Measurements from ENCODE around the gene KCNN1. TPM values are rescaled to one million over a fixed set of nuclear protein-coding genes. Genes with fewer than 3 reads are reported as not detected.
"Not testable (repeated sequence)": the region's sequence is repeated elsewhere in the genome, so short reads cannot be mapped to it uniquely, and the experiment has no call there.

Gene KCNN1
- total RNA-seq (not detected), polyA plus RNA-seq (under 1 TPM in 2 of 3 donors, not detected in 1; 0.23 to 0.46 TPM)
- long read RNA-seq, donor 1: 0 reads
- long read RNA-seq, donor 2: 0 reads
- long read RNA-seq, donor 3: 0 reads
- long read RNA-seq, donor 4: 0 reads
- long read RNA-seq, donor 5: 0 reads
- long read RNA-seq, donor 6: 0 reads
- long read RNA-seq, donor 7: 0 reads
- long read RNA-seq, donor 8: 0 reads
- long read RNA-seq, donor 9: 0 reads
- long read RNA-seq, donor 10: 0 reads

DNA sequence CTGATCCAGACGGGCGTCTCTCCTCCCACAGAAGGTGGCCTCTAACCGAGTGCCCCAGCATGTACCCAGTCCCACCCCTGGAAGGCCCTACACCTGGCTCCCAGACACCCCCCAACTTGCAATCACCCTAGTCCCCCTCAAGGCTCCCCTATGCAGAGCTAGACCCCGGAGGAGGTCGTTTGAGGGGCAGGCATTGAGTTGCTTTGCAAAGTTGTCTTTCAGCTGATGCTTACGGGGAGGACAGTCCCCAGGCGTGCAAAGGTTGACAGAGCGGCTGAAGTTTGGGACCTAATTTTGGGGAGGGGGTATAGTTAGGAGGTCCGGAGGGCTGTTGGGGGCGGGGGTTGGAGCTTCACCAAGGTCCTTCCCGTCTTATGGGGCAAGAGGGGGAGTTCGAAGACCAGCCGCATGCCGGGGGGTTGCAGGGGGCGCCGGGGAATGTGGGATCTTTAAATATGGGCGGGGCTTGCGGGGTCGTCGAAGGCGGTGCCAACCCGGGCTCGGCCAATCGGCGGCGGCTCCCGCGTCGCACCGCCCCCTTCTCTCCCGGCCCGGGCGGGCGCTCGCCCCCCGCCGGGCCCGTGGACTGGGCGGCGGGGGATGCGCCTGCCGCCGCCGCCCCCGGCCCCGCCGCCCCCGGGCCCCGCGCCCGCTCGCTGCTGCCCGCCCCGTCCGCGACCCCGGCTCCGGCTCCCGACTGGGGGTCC lies at the start of gene KCNN1:
TSS of gene KCNN1 (plus strand) at position 558 of the 707 bp plus-strand sequence. CDS start 6,782 bp downstream, outside the sequence.
- TF ChIP-seq POLR2AphosphoS5 (IDR thresholded peaks at IDR 0.05) (no peak), POLR2A (IDR thresholded peaks at IDR 0.05) (no peak), EP300 (IDR thresholded peaks at IDR 0.05) (no peak)
- TF ChIP-seq, protein P1, sequence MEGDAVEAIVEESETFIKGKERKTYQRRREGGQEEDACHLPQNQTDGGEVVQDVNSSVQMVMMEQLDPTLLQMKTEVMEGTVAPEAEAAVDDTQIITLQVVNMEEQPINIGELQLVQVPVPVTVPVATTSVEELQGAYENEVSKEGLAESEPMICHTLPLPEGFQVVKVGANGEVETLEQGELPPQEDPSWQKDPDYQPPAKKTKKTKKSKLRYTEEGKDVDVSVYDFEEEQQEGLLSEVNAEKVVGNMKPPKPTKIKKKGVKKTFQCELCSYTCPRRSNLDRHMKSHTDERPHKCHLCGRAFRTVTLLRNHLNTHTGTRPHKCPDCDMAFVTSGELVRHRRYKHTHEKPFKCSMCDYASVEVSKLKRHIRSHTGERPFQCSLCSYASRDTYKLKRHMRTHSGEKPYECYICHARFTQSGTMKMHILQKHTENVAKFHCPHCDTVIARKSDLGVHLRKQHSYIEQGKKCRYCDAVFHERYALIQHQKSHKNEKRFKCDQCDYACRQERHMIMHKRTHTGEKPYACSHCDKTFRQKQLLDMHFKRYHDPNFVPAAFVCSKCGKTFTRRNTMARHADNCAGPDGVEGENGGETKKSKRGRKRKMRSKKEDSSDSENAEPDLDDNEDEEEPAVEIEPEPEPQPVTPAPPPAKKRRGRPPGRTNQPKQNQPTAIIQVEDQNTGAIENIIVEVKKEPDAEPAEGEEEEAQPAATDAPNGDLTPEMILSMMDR (IDR thresholded peaks at IDR 0.05): no peak
- DNase-seq: peak in 1 of 2 donors; percentile 69
- peak within 1 kb of the TSS in 3 of 4 donors; percentile 16 to 28 (median 19) for H3K4me3 ChIP-seq
- no peaks in the 10 kb centered on the region for H3K9me3 ChIP-seq
- intact Hi-C loops (cut with DNase I; ENCODE audit: low total_unique reads): no loop called here
- H3K36me3 ChIP-seq: no peaks in the 10 kb centered on the region
- H3K4me1 ChIP-seq: peaks cover 0 to 13% (median 2%) of the 10 kb centered on the region in 4 donors
- H3K27ac ChIP-seq: no peak within 1 kb of the TSS
- WGBS, 5 donors: 5 to 21% (median 15%) methylated on average over 17 to 58 of the region's 59 CpGs
- H3K27me3 ChIP-seq: peaks cover 6 to 86% (median 43%) of the 10 kb centered on the region in 3 donors

- H3K36me3 ChIP-seq; H3K27ac ChIP-seq; H3K4me3 ChIP-seq; DNase-seq; intact Hi-C loops (cut with DNase I; ENCODE audit: low total_unique reads): not testable (repeated sequence)
- Histone ChIP-seq H3K9me3 (peaks cover 0 to 15% (median 10%) of the 10 kb centered on the region in 4 donors), H3K27me3 (peaks cover 0 to 13% (median 0%) of the 10 kb centered on the region in 3 donors), H3K4me1 (peaks cover 4 to 10% (median 7%) of the 10 kb centered on the region in 4 donors)
- WGBS, 5 donors: 90 to 97% (median 95%) methylated on average over 10 to 25 of the region's 30 CpGs
Measured at GRCh38 chr19:17918151-17918550, 48.8 kb upstream of the KCNN1 start.

- peak in 1 of 3 donors; percentile 19 for TF ChIP-seq POLR2AphosphoS5 (IDR thresholded peaks at IDR 0.05)
- H3K4me3 ChIP-seq; intact Hi-C loops (cut with DNase I; ENCODE audit: low total_unique reads); H3K9me3 ChIP-seq; DNase-seq; H3K36me3 ChIP-seq: not testable (repeated sequence)
- WGBS, 5 donors: 28 to 57% (median 37%) methylated on average over 3 to 5 of the region's 5 CpGs
- Histone ChIP-seq H3K27ac (peak overlapping the region in 1 of 5 donors; percentile 14), H3K27me3 (peaks cover 0 to 12% (median 0%) of the 10 kb centered on the region in 3 donors), H3K4me1 (peaks cover 4 to 10% (median 7%) of the 10 kb centered on the region in 4 donors)
Measured at GRCh38 chr19:17919122-17919521, 47.8 kb upstream of the KCNN1 start.

- intact Hi-C loops (cut with DNase I; ENCODE audit: low total_unique reads): no loop called here
- DNase-seq: no peak
- peaks cover 0 to 4% (median 2%) of the 10 kb centered on the region in 4 donors for H3K9me3 ChIP-seq
- peaks cover 0 to 19% (median 0%) of the 10 kb centered on the region in 3 donors for H3K27me3 ChIP-seq
- no peak overlapping the region for H3K4me3 ChIP-seq
- no peaks in the 10 kb centered on the region for H3K36me3 ChIP-seq
- H3K27ac ChIP-seq: no peak overlapping the region
- peaks cover 4 to 10% (median 7%) of the 10 kb centered on the region in 4 donors for H3K4me1 ChIP-seq
- TF ChIP-seq POLR2A (IDR thresholded peaks at IDR 0.05) (no peak), EP300 (IDR thresholded peaks at IDR 0.05) (no peak)
Measured at GRCh38 chr19:17920527-17920926, 46.4 kb upstream of the KCNN1 start.

DNA sequence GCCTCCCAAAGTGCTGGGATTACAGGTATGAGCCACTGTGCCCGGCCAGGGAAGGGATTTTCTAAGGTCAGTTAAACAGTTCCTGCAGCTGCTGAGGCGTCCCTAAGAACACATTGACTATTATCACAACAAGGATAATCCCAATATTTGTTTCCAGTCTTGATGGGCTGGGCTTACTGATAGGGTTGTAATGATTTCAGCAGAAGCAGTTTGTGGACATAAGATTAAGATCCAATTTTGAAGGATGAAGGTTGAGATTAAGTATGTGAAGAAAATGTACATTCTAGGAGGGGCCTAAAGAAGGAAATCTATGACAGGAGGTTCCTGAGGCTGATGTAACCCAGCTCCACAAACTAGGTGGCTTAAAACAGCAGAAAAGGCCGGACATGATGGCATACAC lies 44.8 kb upstream of the KCNN1 start:
- no peak for DNase-seq
- H3K27me3 ChIP-seq: peaks cover 0 to 12% (median 0%) of the 10 kb centered on the region in 3 donors
- peaks cover 0 to 4% (median 1%) of the 10 kb centered on the region in 4 donors for H3K9me3 ChIP-seq
- H3K27ac ChIP-seq: peak overlapping the region in 1 of 5 donors; percentile 34
- H3K4me1 ChIP-seq: no peaks in the 10 kb centered on the region
- TF ChIP-seq POLR2AphosphoS5 (IDR thresholded peaks at IDR 0.05) (peak in 1 of 3 donors; percentile 50), POLR2A (IDR thresholded peaks at IDR 0.05) (no peak)
- intact Hi-C loops (cut with DNase I; ENCODE audit: low total_unique reads): no loop called here
- 39 to 57% (median 45%) methylated on average over 3 of the region's 3 CpGs for WGBS, 5 donors
- H3K36me3 ChIP-seq: no peaks in the 10 kb centered on the region
- H3K4me3 ChIP-seq: no peak overlapping the region

- TF ChIP-seq POLR2A (IDR thresholded peaks at IDR 0.05) (no peak), POLR2AphosphoS5 (IDR thresholded peaks at IDR 0.05) (no peak), EP300 (IDR thresholded peaks at IDR 0.05) (no peak)
- TF ChIP-seq, protein P1 (IDR thresholded peaks at IDR 0.05): no peak
- intact Hi-C loops (cut with DNase I; ENCODE audit: low total_unique reads): no loop called here
- no peaks in the 10 kb centered on the region for H3K36me3 ChIP-seq
- peaks cover 0 to 7% (median 0%) of the 10 kb centered on the region in 3 donors for H3K27me3 ChIP-seq
- no peak overlapping the region for H3K4me3 ChIP-seq
- H3K9me3 ChIP-seq: no peaks in the 10 kb centered on the region
- H3K4me1 ChIP-seq: no peaks in the 10 kb centered on the region
- H3K27ac ChIP-seq: no peak overlapping the region
- 70 to 81% (median 77%) methylated on average over 4 of the region's 4 CpGs for WGBS, 5 donors
- DNase-seq: no peak
Measured at GRCh38 chr19:17926044-17926443, 40.9 kb upstream of the KCNN1 start.
